Right lung (tissue), 5 donors: ENCODE data around the gene SUSD1. TPM values are rescaled to one million over a fixed set of nuclear protein-coding genes. Genes with fewer than 3 reads are reported as not detected.

ENCODE experiments used
- DNase-seq, 2 donors: peaks; one replicate each; pipeline ENCODE4 v3.0.0-alpha.2; 2013
- polyA plus RNA-seq, 5 donors: library from polyadenylated mRNA; unstranded; fragments of 120-200 nt; gene quantifications; one replicate each; pipeline versions ENCODE4 v1.2.1 to v1.2.3, GENCODE V29; 2013; ENCODE audit warnings: inconsistent platforms in 1 of 5, low replicate concordance in 1 of 5; ENCODE audit not compliant: insufficient read length in 5 of 5, insufficient read depth in 1 of 5

SUSD1 gene
- polyA plus RNA-seq, 5 donors = 26.4 to 35.9 (median 30.2) TPM

GRCh38 chr9:112069318-112070169 lies 105.6 kb downstream of the SUSD1 start:
- no peak for DNase-seq

DNA sequence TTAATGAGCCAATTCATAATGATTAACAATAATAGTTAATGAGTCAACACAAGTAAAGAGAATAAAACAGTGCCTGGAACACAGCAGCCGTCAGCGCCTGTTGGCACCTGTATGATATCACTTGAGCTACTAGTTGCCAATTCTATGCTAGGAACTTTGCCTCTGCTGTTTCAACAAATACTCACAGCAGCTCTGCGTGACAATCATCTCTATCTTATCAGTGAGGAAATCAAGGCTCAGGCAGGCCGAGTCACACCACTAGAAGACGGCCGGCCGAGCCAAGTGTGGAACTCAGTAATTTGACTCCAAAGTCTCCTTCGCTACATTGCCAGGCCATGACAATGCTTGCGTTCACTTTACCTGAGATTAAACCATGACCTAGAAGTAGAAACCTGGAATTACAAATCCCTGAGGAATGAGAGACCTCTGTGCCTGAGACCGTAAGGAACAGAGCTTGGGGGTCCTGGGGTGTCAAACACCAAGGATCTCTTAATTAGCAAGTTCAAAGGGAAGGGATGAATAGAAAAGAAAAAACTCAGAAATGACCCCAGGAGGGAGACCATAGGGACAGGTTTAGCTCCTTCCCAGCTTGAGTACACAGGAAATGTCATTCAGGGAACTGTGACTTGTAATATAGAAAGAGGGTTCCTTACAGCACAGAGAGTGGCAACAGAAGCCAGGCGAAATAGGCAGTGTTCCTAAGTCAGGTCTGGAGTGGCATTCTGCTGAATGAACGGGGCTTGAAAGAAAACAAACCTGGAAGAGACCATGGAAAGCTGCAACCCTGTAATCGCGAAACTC lies 109.1 kb downstream of the SUSD1 start:
- DNase-seq = no peak

GRCh38 chr9:112064871-112065270 lies 110.2 kb downstream of the SUSD1 start:
- no peak for DNase-seq

GRCh38 chr9:112063586-112063985 lies 111.5 kb downstream of the SUSD1 start:
- DNase-seq = no peak

DNA sequence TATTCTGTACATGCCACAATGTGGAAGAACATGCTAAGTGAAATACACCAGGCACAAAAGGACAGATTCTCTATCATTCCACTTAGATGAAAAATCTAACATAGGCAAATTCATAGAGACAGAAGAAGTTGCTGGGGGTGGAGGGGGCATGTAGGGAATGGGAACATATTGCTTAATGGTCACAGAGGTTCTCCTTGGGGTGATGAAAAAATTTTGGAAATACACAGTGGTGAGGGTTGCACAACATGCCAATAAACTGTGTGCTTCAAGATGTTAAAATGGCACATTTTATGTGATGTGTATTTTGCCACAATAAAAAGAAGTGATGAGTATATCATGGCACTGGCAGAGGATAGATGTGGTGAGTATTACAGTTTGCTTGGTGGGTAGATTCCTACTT lies 111.9 kb downstream of the SUSD1 start:
- DNase-seq = no peak

DNA sequence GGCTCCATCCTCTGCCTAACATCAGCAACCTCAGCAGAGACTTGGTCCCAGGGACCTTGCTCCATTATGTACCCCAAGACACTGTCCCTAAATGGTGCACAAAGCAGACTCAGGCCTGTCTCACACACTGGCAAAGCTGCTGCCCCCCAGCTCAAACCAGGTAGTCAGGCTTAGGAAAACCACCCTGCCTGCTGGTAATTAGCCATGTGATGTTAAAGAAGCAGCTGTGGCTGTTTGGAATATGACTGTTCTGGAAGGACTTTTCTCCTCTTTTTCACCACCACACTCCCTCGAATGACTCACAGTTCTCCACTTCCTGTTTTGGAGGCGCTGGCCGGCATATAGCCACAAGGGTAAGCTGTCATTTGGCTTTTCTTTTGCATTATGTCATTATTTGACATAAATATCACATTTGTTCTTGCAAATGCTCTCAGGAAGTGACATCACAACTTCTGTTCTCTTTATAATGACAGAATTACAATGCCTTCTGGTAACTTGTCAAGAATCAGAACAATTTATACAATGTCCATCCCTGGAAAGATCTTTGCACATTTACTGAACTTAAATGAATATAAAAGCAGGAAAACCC lies 113.9 kb downstream of the SUSD1 start:
- DNase-seq = no peak

- no peak for DNase-seq
Measured at GRCh38 chr9:112059966-112060320, 115.2 kb downstream of the SUSD1 start.

- DNase-seq = no peak
Measured at GRCh38 chr9:112059145-112059965, 115.7 kb downstream of the SUSD1 start.

DNA sequence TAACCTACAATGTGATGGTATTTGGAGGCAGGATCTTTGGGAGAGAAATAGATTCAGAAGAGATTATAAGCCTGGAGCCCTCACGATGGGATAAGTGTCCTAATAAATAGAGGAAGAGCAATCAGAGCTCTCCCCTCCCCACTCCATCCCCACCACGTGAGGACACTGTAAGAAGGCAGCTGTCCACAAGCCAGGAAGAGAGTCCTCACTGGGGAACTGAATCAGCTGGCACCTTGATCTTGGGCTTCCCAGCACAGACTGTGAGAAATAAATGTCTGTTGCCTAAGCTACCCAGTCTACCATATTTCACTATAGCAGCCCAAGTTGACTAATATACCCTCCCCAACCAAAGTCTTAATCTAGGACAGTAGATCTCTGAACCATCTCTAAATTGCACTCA lies 118.1 kb downstream of the SUSD1 start:
- DNase-seq = no peak

DNA sequence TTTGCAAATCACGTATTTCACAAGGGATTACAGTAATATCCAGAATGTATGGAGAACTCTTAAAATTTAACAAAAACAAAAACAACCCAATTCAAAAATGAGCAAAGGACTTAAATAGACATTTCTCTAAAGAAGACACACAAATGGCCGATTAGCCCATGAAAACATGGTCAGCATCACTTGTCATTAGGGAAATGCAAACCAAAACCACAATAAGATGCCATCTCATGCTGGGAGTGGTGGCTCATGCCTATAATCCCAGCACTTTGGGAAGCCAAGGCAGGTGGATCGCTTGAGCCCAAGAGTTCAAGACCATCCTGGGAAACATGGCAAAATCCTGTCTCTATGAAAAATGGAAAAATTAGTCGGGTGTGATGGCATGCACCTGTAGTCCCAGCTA lies 120.2 kb downstream of the SUSD1 start:
- no peak for DNase-seq

GRCh38 chr9:112051812-112052211 lies 123.3 kb downstream of the SUSD1 start:
- no peak for DNase-seq

DNA sequence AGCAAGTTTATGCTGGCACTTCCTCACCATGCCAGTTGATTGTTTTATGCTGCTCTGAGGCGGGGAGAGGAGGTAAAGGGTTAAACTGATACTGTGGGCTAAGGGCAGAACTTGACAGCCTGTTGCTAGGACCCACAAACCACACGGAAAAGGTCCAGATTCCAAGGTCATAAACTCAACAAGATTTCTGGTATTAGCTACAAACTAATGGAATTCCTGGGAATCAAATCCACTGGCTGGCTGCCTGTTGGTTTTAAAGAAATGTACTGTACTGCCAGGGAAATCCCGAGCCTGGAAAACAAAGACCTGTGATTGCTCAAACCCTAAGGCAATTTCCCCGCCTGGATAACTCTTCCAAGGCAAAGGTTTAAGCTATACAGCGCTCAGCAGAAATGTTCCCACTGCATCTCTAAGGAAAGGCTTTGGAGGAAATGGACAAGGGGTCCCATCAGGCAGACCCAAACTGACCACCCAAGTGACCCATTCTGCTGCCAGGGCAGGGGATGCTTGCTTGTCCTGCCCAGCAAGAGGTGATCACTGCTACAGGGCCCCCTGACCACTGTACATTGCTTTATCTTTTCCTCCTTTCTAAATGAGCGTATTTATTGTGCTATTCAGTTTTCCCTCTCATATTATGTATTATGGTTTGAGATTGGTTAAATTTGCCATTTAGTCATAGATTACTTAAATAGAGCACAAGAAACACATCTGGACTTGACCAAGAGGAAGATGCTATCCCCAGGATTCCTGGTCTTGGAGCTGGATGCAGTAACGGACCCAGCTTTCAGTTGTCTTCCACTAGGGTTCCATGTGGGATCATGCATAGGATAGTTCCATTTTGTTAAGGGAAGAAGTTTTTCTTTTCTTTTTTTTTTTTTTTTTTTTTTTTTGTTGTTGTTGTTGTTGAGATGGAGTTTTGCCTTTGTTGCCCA lies 124.3 kb downstream of the SUSD1 start:
- peak; percentile 45 to 62 for DNase-seq

- DNase-seq = no peak
Measured at GRCh38 chr9:112049811-112050516, 125.1 kb downstream of the SUSD1 start.

DNA sequence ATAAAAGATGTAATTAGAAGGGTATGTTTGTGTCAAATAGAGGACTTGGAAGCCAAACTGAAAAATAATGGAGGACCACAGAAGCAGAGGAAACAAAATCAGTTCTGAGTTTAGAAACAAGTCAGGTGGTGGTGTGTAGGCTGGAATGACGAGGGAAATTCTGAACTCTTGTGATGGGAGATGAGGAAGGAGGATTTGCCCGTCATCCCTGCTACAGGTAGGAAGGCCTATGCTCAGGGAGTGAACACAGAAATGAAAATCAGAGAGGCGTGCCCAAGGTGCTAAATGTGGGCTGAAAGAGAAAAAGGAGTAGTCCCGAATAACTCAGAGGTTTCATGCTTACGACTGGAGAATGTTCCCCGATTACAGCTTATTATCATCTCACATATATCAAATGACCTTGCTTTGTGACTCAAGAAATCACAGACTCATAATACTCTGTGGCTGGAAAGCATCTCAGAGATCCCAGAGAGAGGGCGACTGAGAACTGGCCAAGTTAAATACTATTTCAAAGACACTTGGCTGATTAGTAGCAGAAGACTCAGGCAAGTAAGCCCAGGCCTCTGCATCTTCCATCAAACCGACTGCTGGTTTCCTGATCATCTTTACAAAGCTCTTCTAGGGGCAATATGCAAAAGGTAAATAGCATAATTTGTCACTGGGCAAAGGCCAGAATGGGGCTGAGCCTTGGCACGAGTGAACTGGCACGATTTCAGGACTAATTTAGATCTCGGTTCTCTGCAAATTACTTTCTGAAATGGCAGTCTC lies 126.0 kb downstream of the SUSD1 start:
- DNase-seq = no peak

- no peak for DNase-seq
Measured at GRCh38 chr9:112047538-112048066, 127.5 kb downstream of the SUSD1 start.

DNA sequence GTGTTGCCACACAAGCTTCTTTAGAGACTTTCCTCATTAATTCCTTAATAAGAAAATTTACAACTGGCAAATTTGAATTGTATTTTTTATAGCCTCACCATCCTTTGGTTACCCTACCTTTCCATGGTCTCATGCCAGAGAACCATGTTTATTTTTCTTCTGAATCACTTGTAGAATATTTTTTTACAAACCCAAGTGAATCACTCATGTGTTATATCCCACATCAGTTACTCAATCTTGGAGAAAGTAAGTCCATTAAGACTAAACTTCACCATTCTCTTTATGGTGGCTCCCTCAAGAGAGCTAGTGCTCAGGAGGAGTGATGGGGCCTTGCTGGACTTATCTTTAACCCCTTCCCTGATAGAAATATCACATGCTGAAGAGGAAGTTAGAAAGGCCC lies 128.9 kb downstream of the SUSD1 start:
- no peak for DNase-seq

- DNase-seq = no peak
Measured at GRCh38 chr9:112044881-112045280, 130.2 kb downstream of the SUSD1 start.

DNA sequence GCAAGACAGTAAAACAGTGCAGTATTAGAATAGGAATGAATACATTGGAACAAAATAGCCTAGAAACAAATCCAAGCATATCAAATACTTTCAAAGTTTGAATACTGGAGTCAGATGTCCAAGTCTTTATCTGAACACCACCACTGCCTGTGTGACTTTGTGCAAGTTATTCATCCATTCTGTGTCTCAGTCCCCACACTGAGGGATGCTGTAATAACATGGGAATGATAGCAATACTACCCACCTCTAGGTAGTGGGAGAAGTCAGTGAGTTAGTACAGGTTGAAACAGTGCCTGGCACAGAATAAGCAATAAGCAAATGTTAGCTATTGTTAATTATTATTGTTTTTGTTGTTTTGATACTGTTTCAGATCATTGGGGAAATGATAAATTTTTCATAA lies 130.9 kb downstream of the SUSD1 start:
- DNase-seq = no peak

- no peak for DNase-seq
Measured at GRCh38 chr9:112043423-112043822, 131.7 kb downstream of the SUSD1 start.
